GM12878 (cell line): ENCODE results near the gene PDZK1IP1. TPM values are rescaled to one million over a fixed set of nuclear protein-coding genes. Genes with fewer than 3 reads are reported as not detected.

Source experiments
- ATAC-seq: fragments of 200-7000 bp; cut with Tn5 transposase; 3 replicates; pipeline ENCODE4 v1.9.1; 2020; ENCODE audit warnings: mild to moderate bottlenecking, moderate library complexity
- BruUV-seq: library from RNA; stranded (reverse); fragments of 400-500 nt; replicated peaks from 2 replicates; lab custom pipeline; 2021; lab: Mats Ljungman, UMichigan
- CTCF ChIA-PET: fragments of 300-600 bp; sonication (Branson Sonifier 250); formaldehyde crosslinking; extraction: SDS; loops from one replicate; lab custom pipeline; 2021; ENCODE audit warnings: inconsistent platforms; lab: Yijun Ruan, JAX
- POLR2A ChIA-PET: fragments of 350-600 bp; formaldehyde crosslinking; extraction: SDS; loops from one replicate; lab custom pipeline; 2021; ENCODE audit warnings: inconsistent platforms; lab: Charles Lee
- RAD21 ChIA-PET: fragments of 300-600 bp; sonication (Branson Sonifier 250); formaldehyde crosslinking; loops from one replicate; lab custom pipeline; 2023; ENCODE audit warnings: antibody characterized with exemption; ENCODE audit not compliant: unreplicated experiment; lab: Charles Lee
- SMC1A ChIA-PET: fragments of 300-600 bp; sonication (Branson Sonifier 250); formaldehyde crosslinking; loops from one replicate; lab custom pipeline; 2023; ENCODE audit not compliant: unreplicated experiment, uncharacterized antibody; lab: Charles Lee
- DNase-seq: peaks from one replicate; pipeline ENCODE4 v3.0.0-alpha.2; 2011; ENCODE audit warnings: low read depth, low spot score
- FAIRE-seq: peaks from 3 replicates; lab custom pipeline; 2011; peaks lifted over from hg19 to GRCh38; lab: Jason Lieb, UNC
- H2AFZ ChIP-seq: 2 replicates; pipeline ENCODE4 v1.6.0; 2011; ENCODE audit warnings: low read depth, low read length, control low read depth; ENCODE audit not compliant: control insufficient read depth
- H3K27ac ChIP-seq: 2 replicates; pipeline ENCODE4 v1.5.1; 2011; ENCODE audit warnings: control low read depth; ENCODE audit not compliant: control insufficient read depth, insufficient read depth
- H3K27me3 ChIP-seq, 2 experiments: replicated peaks in 1 of 2; 2 replicates each; pipeline versions ENCODE4 v1.6.0 to v1.6.1; 2011; ENCODE audit warnings: low read length in 1 of 2; ENCODE audit not compliant: control insufficient read depth in 2 of 2, insufficient read depth in 2 of 2
- H3K36me3 ChIP-seq, 2 experiments: 2 replicates each; pipeline ENCODE4 v1.5.1; 2011; ENCODE audit warnings: low read length in 1 of 2; ENCODE audit not compliant: control insufficient read depth in 2 of 2, insufficient read depth in 2 of 2
- H3K4me1 ChIP-seq: 2 replicates; pipeline ENCODE4 v1.6.1; 2011; ENCODE audit warnings: mild to moderate bottlenecking, low read length, moderate library complexity, mixed read lengths; ENCODE audit not compliant: control insufficient read depth, insufficient read depth
- H3K4me2 ChIP-seq: 2 replicates; pipeline ENCODE4 v1.6.0; 2011; ENCODE audit warnings: control low read depth; ENCODE audit not compliant: control insufficient read depth, insufficient read depth
- H3K4me3 ChIP-seq: fragments of 200-600 bp; sonication (generic); 2 replicates; pipeline ENCODE4 v1.5.1; 2016
- H3K79me2 ChIP-seq: 2 replicates; pipeline ENCODE4 v1.6.0; 2011; ENCODE audit warnings: low read length; ENCODE audit not compliant: control insufficient read depth, insufficient read depth
- H3K9ac ChIP-seq: 2 replicates; pipeline ENCODE4 v1.8.0; 2011; ENCODE audit warnings: low read length, control low read depth, mixed read lengths; ENCODE audit not compliant: control insufficient read depth, insufficient read depth
- H3K9me3 ChIP-seq: replicated peaks from 3 replicates; pipeline ENCODE4 v1.5.1; 2011; ENCODE audit warnings: mild to moderate bottlenecking, low read length; ENCODE audit not compliant: control insufficient read depth, insufficient read depth
- H4K20me1 ChIP-seq: 2 replicates; pipeline ENCODE4 v1.6.0; 2011; ENCODE audit not compliant: control insufficient read depth, insufficient read depth
- CHD1 ChIP-seq: IDR thresholded peaks from 2 replicates; pipeline ENCODE4 v1.6.1; 2012; ENCODE audit warnings: low read depth, low read length, improper control_type of control experiment
- FOS ChIP-seq: IDR thresholded peaks from 3 replicates; pipeline ENCODE4 v1.6.1; 2011; ENCODE audit warnings: borderline replicate concordance; ENCODE audit not compliant: insufficient read length; ENCODE audit errors: extremely low read depth
- IKZF2 ChIP-seq, 2 experiments: fragments of 450-650 bp; IDR thresholded peaks; 2 replicates each; pipeline ENCODE4 v1.6.1; 2017; ENCODE audit warnings: mild to moderate bottlenecking in 2 of 2, moderate library complexity in 2 of 2
- MEF2A ChIP-seq: IDR thresholded peaks from 2 replicates; pipeline ENCODE4 v1.6.1; 2011; ENCODE audit warnings: low read depth, mild to moderate bottlenecking, low read length, moderate library complexity; ENCODE audit not compliant: insufficient read depth
- NFYA ChIP-seq: IDR thresholded peaks from 2 replicates; pipeline ENCODE4 v1.6.1; 2011; ENCODE audit warnings: low read depth, mild to moderate bottlenecking, low read length, improper control_type of control experiment, borderline replicate concordance
- NR2C2 ChIP-seq: IDR thresholded peaks from 2 replicates; pipeline ENCODE4 v1.6.1; 2011; ENCODE audit warnings: borderline replicate concordance, low read depth; ENCODE audit not compliant: control insufficient read depth, insufficient read length
- PAX5 ChIP-seq: IDR thresholded peaks from 2 replicates; pipeline ENCODE4 v1.6.1; 2011; ENCODE audit warnings: low read depth, low read length, borderline replicate concordance
- PAX8 ChIP-seq: fragments of 450-650 bp; IDR thresholded peaks from 2 replicates; pipeline ENCODE4 v1.6.1; 2017; ENCODE audit warnings: mild to moderate bottlenecking, moderate library complexity
- SMAD1 ChIP-seq: fragments of 450-650 bp; IDR thresholded peaks from 2 replicates; pipeline ENCODE4 v1.6.1; 2018; ENCODE audit warnings: mild to moderate bottlenecking, low read depth; ENCODE audit not compliant: partially characterized antibody
- SMC3 ChIP-seq: IDR thresholded peaks from 2 replicates; pipeline ENCODE4 v1.6.1; 2011; ENCODE audit warnings: low read length, improper control_type of control experiment, borderline replicate concordance
- SREBF2 ChIP-seq: IDR thresholded peaks from 2 replicates; pipeline ENCODE4 v1.6.1; 2012; ENCODE audit warnings: mild to moderate bottlenecking, low read length
- STAT1 ChIP-seq: fragments of 450-650 bp; conservative IDR thresholded peaks from 2 replicates; pipeline ENCODE4 v1.6.1; 2014; ENCODE audit warnings: antibody characterized with exemption, mild to moderate bottlenecking
- TAF1 ChIP-seq: IDR thresholded peaks from 2 replicates; pipeline ENCODE4 v1.6.1; 2011; ENCODE audit warnings: mild to moderate bottlenecking, low read depth, low read length, borderline replicate concordance
- TARDBP ChIP-seq: IDR thresholded peaks from 2 replicates; pipeline ENCODE4 v1.6.1; 2016; ENCODE audit warnings: borderline replicate concordance
- TCF7 ChIP-seq: IDR thresholded peaks from 2 replicates; pipeline ENCODE4 v1.6.1; 2014; ENCODE audit warnings: antibody characterized with exemption, borderline replicate concordance
- ZNF24 ChIP-seq: fragments of 450-650 bp; IDR thresholded peaks from 2 replicates; pipeline ENCODE4 v1.6.1; 2017; ENCODE audit warnings: antibody characterized with exemption, mild to moderate bottlenecking
- WGBS: methylation state at CpG from one replicate; pipeline ENCODE4 v1.1.6; 2016; ENCODE audit warnings: low lambda C conversion rate; ENCODE audit not compliant: insufficient replicate concordance, insufficient coverage; ENCODE audit errors: missing lambda C conversion rate; 5-methylcytosine and 5-hydroxymethylcytosine counted together
- in situ Hi-C: fragments of 300-500 bp; cut with MboI; formaldehyde crosslinking; loops from 9 replicates; pipeline ENCODE4 v1.14.3; 2018; ENCODE audit warnings: mixed read lengths
- intact Hi-C: fragments of 100-400 bp; cut with micrococcal nuclease; formaldehyde crosslinking; loops from one replicate; pipeline ENCODE4 v1.14.2; 2022; ENCODE audit not compliant: unreplicated experiment
- polyA plus RNA-seq, 11 experiments: library from polyadenylated mRNA; depleted of rRNA in 4 of 11; unstranded in 6 of 11; stranded (reverse) in 5 of 11; fragments of >200 nt; fragmentation: Nextera tagmentation in 4 of 11; fragmentation: Illumina TruSeq in 1 of 11; extraction: Ambion mirVana in 4 of 11; extraction: Trizol in 1 of 11; gene quantifications; 1 replicate in 1 of 11; 2 replicates in 10 of 11; pipeline versions ENCODE4 v1.2.1 to v1.2.3, GENCODE V29; 2011 to 2016; ENCODE audit warnings: inconsistent platforms in 2 of 11, missing spikeins in 2 of 11, low read depth in 1 of 11
- total RNA-seq, 4 experiments: library from RNA; depleted of rRNA in 3 of 4; stranded (reverse); fragments of >200 nt in 3 of 4; fragmentation: Illumina TruSeq in 1 of 4; extraction: Trizol in 1 of 4; gene quantifications; 2 replicates each; pipeline versions ENCODE4 v1.2.1 to v1.2.3, GENCODE V29; 2013 to 2021

PDZK1IP1 gene
- total and polyA plus RNA-seq, 10 of the 15 experiments (the other 5 are each of a cell fraction or from before 2014, with no cell fraction given), result not detected

DNA sequence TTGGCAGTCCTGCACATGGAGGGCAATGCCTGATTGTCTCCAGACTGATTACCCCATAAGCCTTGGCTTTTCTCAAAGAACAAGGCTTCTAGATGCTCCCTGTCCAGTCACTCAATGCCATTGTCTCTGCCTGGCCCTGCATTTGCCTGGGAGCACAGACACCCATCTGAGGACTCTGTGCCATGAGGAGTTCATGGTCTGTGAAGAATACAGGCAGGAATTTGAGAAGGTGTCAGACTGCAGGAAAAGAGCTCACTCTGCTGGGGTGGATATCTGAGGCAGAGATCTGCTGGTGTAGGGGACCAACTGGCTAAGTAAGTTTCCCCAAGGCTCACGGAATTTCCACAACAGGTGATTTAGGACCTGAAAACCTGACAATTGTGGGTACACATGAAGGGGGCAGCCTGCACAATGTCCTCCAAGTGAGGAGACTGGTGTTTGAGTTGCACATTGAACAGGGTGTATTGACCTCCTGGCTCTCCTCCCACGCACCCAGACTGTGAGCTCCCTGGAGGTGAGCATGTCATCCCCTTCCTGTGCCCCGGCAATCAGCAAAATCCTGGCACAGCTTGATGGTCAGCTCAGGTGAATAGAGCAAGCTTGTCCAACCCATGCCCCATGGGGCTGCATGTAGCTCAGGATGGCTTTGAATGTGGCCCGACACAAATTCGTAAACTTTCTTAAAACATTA, 51.8 kb downstream of the PDZK1IP1 start (continued):
- no peak for TF ChIP-seq SREBF2

DNA sequence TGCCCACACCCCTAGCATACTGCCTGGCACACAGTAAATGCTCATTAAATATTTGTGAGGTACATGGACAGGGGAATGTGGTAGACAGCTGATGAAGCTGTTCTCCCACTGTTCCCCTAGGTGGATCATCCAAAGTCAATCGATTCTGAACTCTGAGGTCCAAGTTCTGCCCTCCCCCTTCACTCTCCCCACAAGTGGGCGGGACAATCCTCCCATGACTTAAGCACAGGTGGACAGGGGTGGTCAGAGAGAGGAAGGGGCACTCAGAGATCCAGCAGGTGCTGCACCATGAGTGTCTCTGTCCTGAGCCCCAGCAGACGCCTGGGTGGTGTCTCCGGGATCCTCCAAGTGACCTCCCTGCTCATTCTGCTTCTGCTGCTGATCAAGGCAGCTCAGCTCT, 52.6 kb downstream of the PDZK1IP1 start, which contains the start of gene CYP4A22:
CYP4A22 (plus strand) TSS at position 244 of the 400 bp plus-strand sequence; CDS start at position 289, 45 bp downstream.
- ATAC-seq (no peak), FAIRE-seq (no peak), DNase-seq (no peak)
- CTCF ChIA-PET, result no interaction called here
- Histone ChIP-seq H3K79me2 (no peaks in the 10 kb centered on the region), H3K9ac (no peak within 1 kb of the TSS), H3K36me3 (no peaks in the 10 kb centered on the region), H3K4me2 (no peak within 1 kb of the TSS), H3K27me3 (no peaks in the 10 kb centered on the region)
- POLR2A ChIA-PET, result no interaction called here
- in situ Hi-C loops, result no loop called here
- SMC1A ChIA-PET, result no interaction called here
- intact Hi-C loops, result no loop called here
- TF ChIP-seq TARDBP (no peak), FOS (no peak), PAX5 (no peak), NFYA (no peak), STAT1 (no peak), SMC3 (no peak), NR2C2 (no peak), CHD1 (no peak), PAX8 (no peak), IKZF2 (IDR thresholded peaks at IDR 0.05) (no peak), MEF2A (no peak), SMAD1 (no peak), TCF7 (no peak), ZNF24 (no peak), TAF1 (no peak)
- TF ChIP-seq, all 136 proteins: peak for 0
- Histone ChIP-seq H3K27ac (no peak within 1 kb of the TSS), H3K9me3 (no peaks in the 10 kb centered on the region), H4K20me1 (no peaks in the 10 kb centered on the region), H3K4me3 (no peak within 1 kb of the TSS), H2AFZ (no peak within 1 kb of the TSS), H3K4me1 (no peaks in the 10 kb centered on the region)
- BruUV-seq, result no TSS peak
- 24% methylated on average over 3 of the region's 4 CpGs for WGBS
- RAD21 ChIA-PET, result no interaction called here

Other genes with a start within 250 kb of the PDZK1IP1 start
Only the 7 nearest of the 9 such genes appear.
- not detected in 2 replicates for gene CYP4X1, start 166.4 kb downstream of the PDZK1IP1 start, total RNA-seq (2014; rRNA removed)
- gene CYP4X1, start 166.4 kb downstream of the PDZK1IP1 start, total RNA-seq (2014; rRNA removed; fragmentation: Illumina TruSeq; extraction: Trizol), result 0.04 TPM in 1 of 2 replicates, not detected in the other
- not detected in 2 replicates for gene CYP4X1, start 166.4 kb downstream of the PDZK1IP1 start, total RNA-seq (2021)
- 0.03 TPM in 1 of 2 replicates, not detected in the other for gene CYP4X1, start 166.4 kb downstream of the PDZK1IP1 start, polyA plus RNA-seq (2011; rRNA removed)
- 0.03 TPM in 1 of 2 replicates, not detected in the other for gene CYP4X1, start 166.4 kb downstream of the PDZK1IP1 start, polyA plus RNA-seq (2014; fragmentation: Illumina TruSeq; extraction: Trizol)
- not detected for gene CYP4X1, start 166.4 kb downstream of the PDZK1IP1 start, polyA plus RNA-seq (2014; fragmentation: Nextera tagmentation; extraction: Ambion mirVana)
- not detected in 2 replicates for gene CYP4X1, start 166.4 kb downstream of the PDZK1IP1 start, polyA plus RNA-seq (2014; rRNA removed)
- not detected for gene CYP4X1, start 166.4 kb downstream of the PDZK1IP1 start, polyA plus RNA-seq (2016; fragmentation: Nextera tagmentation; extraction: Ambion mirVana)
- gene CYP4Z1, start 122.8 kb downstream of the PDZK1IP1 start, total RNA-seq (2014; rRNA removed), result not detected in 2 replicates
- not detected in 2 replicates for gene CYP4Z1, start 122.8 kb downstream of the PDZK1IP1 start, total RNA-seq (2014; rRNA removed; fragmentation: Illumina TruSeq; extraction: Trizol)
- not detected in 2 replicates for gene CYP4Z1, start 122.8 kb downstream of the PDZK1IP1 start, total RNA-seq (2021)
- not detected in 2 replicates for gene CYP4Z1, start 122.8 kb downstream of the PDZK1IP1 start, polyA plus RNA-seq (2011; rRNA removed)
- gene CYP4Z1, start 122.8 kb downstream of the PDZK1IP1 start, polyA plus RNA-seq (2014; fragmentation: Illumina TruSeq; extraction: Trizol), result not detected in 2 replicates
- gene CYP4Z1, start 122.8 kb downstream of the PDZK1IP1 start, polyA plus RNA-seq (2014; fragmentation: Nextera tagmentation; extraction: Ambion mirVana), result not detected
- not detected in 2 replicates for gene CYP4Z1, start 122.8 kb downstream of the PDZK1IP1 start, polyA plus RNA-seq (2014; rRNA removed)
- gene CYP4Z1, start 122.8 kb downstream of the PDZK1IP1 start, polyA plus RNA-seq (2016; fragmentation: Nextera tagmentation; extraction: Ambion mirVana), result not detected
- not detected in 2 replicates for gene CYP4A22, start 52.6 kb downstream of the PDZK1IP1 start, total RNA-seq (2014; rRNA removed)
- not detected in 2 replicates for gene CYP4A22, start 52.6 kb downstream of the PDZK1IP1 start, total RNA-seq (2014; rRNA removed; fragmentation: Illumina TruSeq; extraction: Trizol)
- not detected in 2 replicates for gene CYP4A22, start 52.6 kb downstream of the PDZK1IP1 start, total RNA-seq (2021)
- gene CYP4A22, start 52.6 kb downstream of the PDZK1IP1 start, polyA plus RNA-seq (2011; rRNA removed), result not detected in 2 replicates
- gene CYP4A22, start 52.6 kb downstream of the PDZK1IP1 start, polyA plus RNA-seq (2014; fragmentation: Illumina TruSeq; extraction: Trizol), result not detected in 2 replicates
- not detected for gene CYP4A22, start 52.6 kb downstream of the PDZK1IP1 start, polyA plus RNA-seq (2014; fragmentation: Nextera tagmentation; extraction: Ambion mirVana)
- gene CYP4A22, start 52.6 kb downstream of the PDZK1IP1 start, polyA plus RNA-seq (2014; rRNA removed), result not detected in 2 replicates
- gene CYP4A22, start 52.6 kb downstream of the PDZK1IP1 start, polyA plus RNA-seq (2016; fragmentation: Nextera tagmentation; extraction: Ambion mirVana), result not detected
- gene TAL1, start 42.2 kb upstream of the PDZK1IP1 start, total RNA-seq (2014; rRNA removed), result not detected in 2 replicates
- gene TAL1, start 42.2 kb upstream of the PDZK1IP1 start, total RNA-seq (2014; rRNA removed; fragmentation: Illumina TruSeq; extraction: Trizol), result not detected in 2 replicates
- gene TAL1, start 42.2 kb upstream of the PDZK1IP1 start, total RNA-seq (2021), result 0.05 TPM in 2 replicates
- not detected in 2 replicates for gene TAL1, start 42.2 kb upstream of the PDZK1IP1 start, polyA plus RNA-seq (2011; rRNA removed)
- not detected in 2 replicates for gene TAL1, start 42.2 kb upstream of the PDZK1IP1 start, polyA plus RNA-seq (2014; fragmentation: Illumina TruSeq; extraction: Trizol)
- gene TAL1, start 42.2 kb upstream of the PDZK1IP1 start, polyA plus RNA-seq (2014; fragmentation: Nextera tagmentation; extraction: Ambion mirVana), result not detected
- not detected in 2 replicates for gene TAL1, start 42.2 kb upstream of the PDZK1IP1 start, polyA plus RNA-seq (2014; rRNA removed)
- not detected for gene TAL1, start 42.2 kb upstream of the PDZK1IP1 start, polyA plus RNA-seq (2016; fragmentation: Nextera tagmentation; extraction: Ambion mirVana)
- 26.3 and 33.1 TPM in 2 replicates for gene STIL, start 124.1 kb upstream of the PDZK1IP1 start, total RNA-seq (2014; rRNA removed)
- gene STIL, start 124.1 kb upstream of the PDZK1IP1 start, total RNA-seq (2014; rRNA removed; fragmentation: Illumina TruSeq; extraction: Trizol), result 31.1 and 32.8 TPM in 2 replicates
- 22.9 and 23.3 TPM in 2 replicates for gene STIL, start 124.1 kb upstream of the PDZK1IP1 start, total RNA-seq (2021)
- 35.1 and 42.7 TPM in 2 replicates for gene STIL, start 124.1 kb upstream of the PDZK1IP1 start, polyA plus RNA-seq (2011; rRNA removed)
- 28.5 and 34.1 TPM in 2 replicates for gene STIL, start 124.1 kb upstream of the PDZK1IP1 start, polyA plus RNA-seq (2014; fragmentation: Illumina TruSeq; extraction: Trizol)
- gene STIL, start 124.1 kb upstream of the PDZK1IP1 start, polyA plus RNA-seq (2014; fragmentation: Nextera tagmentation; extraction: Ambion mirVana), result 1 to 10 TPM; 6.0 to 6.3 TPM
- 17.1 and 18.2 TPM in 2 replicates for gene STIL, start 124.1 kb upstream of the PDZK1IP1 start, polyA plus RNA-seq (2014; rRNA removed)
- 10 to 100 TPM; 26.8 to 30.0 TPM for gene STIL, start 124.1 kb upstream of the PDZK1IP1 start, polyA plus RNA-seq (2016; fragmentation: Nextera tagmentation; extraction: Ambion mirVana)
- 79.8 and 100 TPM in 2 replicates for gene CMPK1, start 143.8 kb upstream of the PDZK1IP1 start, total RNA-seq (2014; rRNA removed)
- gene CMPK1, start 143.8 kb upstream of the PDZK1IP1 start, total RNA-seq (2014; rRNA removed; fragmentation: Illumina TruSeq; extraction: Trizol), result 122 and 130 TPM in 2 replicates
- gene CMPK1, start 143.8 kb upstream of the PDZK1IP1 start, total RNA-seq (2021), result 112 and 116 TPM in 2 replicates
- gene CMPK1, start 143.8 kb upstream of the PDZK1IP1 start, polyA plus RNA-seq (2011; rRNA removed), result 79.2 and 141 TPM in 2 replicates
- 126 and 161 TPM in 2 replicates for gene CMPK1, start 143.8 kb upstream of the PDZK1IP1 start, polyA plus RNA-seq (2014; fragmentation: Illumina TruSeq; extraction: Trizol)
- 10 to 100 TPM; 43.7 to 61.0 TPM for gene CMPK1, start 143.8 kb upstream of the PDZK1IP1 start, polyA plus RNA-seq (2014; fragmentation: Nextera tagmentation; extraction: Ambion mirVana)
- gene CMPK1, start 143.8 kb upstream of the PDZK1IP1 start, polyA plus RNA-seq (2014; rRNA removed), result 67.2 and 76.6 TPM in 2 replicates
- 100 to 1,000 TPM in 1 of 2 experiments, 10 to 100 TPM in 1; 91.5 to 159 TPM for gene CMPK1, start 143.8 kb upstream of the PDZK1IP1 start, polyA plus RNA-seq (2016; fragmentation: Nextera tagmentation; extraction: Ambion mirVana)
- not detected in 2 replicates for gene FOXE3, start 226.2 kb upstream of the PDZK1IP1 start, total RNA-seq (2014; rRNA removed)
- gene FOXE3, start 226.2 kb upstream of the PDZK1IP1 start, total RNA-seq (2014; rRNA removed; fragmentation: Illumina TruSeq; extraction: Trizol), result not detected in 2 replicates
- gene FOXE3, start 226.2 kb upstream of the PDZK1IP1 start, total RNA-seq (2021), result not detected in 2 replicates
- gene FOXE3, start 226.2 kb upstream of the PDZK1IP1 start, polyA plus RNA-seq (2011; rRNA removed), result not detected in 2 replicates
- not detected in 2 replicates for gene FOXE3, start 226.2 kb upstream of the PDZK1IP1 start, polyA plus RNA-seq (2014; fragmentation: Illumina TruSeq; extraction: Trizol)
- not detected for gene FOXE3, start 226.2 kb upstream of the PDZK1IP1 start, polyA plus RNA-seq (2014; fragmentation: Nextera tagmentation; extraction: Ambion mirVana)
- 0.13 TPM in 1 of 2 replicates, not detected in the other for gene FOXE3, start 226.2 kb upstream of the PDZK1IP1 start, polyA plus RNA-seq (2014; rRNA removed)
- gene FOXE3, start 226.2 kb upstream of the PDZK1IP1 start, polyA plus RNA-seq (2016; fragmentation: Nextera tagmentation; extraction: Ambion mirVana), result not detected